GM12878 (cell line): ENCODE data around the gene KHDRBS2.

Experiments
- CTCF ChIP-seq, 3 experiments: IDR thresholded peaks in 2 of 3; conservative IDR thresholded peaks in 1 of 3; 2 replicates each; pipeline ENCODE4 v1.5.1; 2011; ENCODE audit warnings: low read depth in 3 of 3, low read length in 3 of 3, mild to moderate bottlenecking in 3 of 3, control low read depth in 2 of 3, moderate library complexity in 2 of 3, inconsistent platforms in 1 of 3, mixed read lengths in 1 of 3; ENCODE audit not compliant: control insufficient read depth in 2 of 3, insufficient read depth in 1 of 3; ENCODE audit errors: extremely low read depth in 1 of 3
- EGR1 ChIP-seq, 2 experiments: IDR thresholded peaks; 1 replicate in 1 of 2; 2 replicates in 1 of 2; pipeline ENCODE4 v1.6.1; 2011 to 2012; ENCODE audit warnings: low read depth in 2 of 2, low read length in 2 of 2, borderline replicate concordance in 1 of 2, mild to moderate bottlenecking in 1 of 2, moderate library complexity in 1 of 2
- EP300 ChIP-seq, 2 experiments: fragments of 150-350 bp in 1 of 2; IDR thresholded peaks; 2 replicates each; pipeline ENCODE4 v1.6.1; 2011 to 2012; ENCODE audit warnings: low read depth in 2 of 2, low read length in 2 of 2, borderline replicate concordance in 1 of 2, improper control_type of control experiment in 1 of 2, inconsistent platforms in 1 of 2; ENCODE audit not compliant: control insufficient read depth in 1 of 2
- ESRRA ChIP-seq: IDR thresholded peaks from 2 replicates; pipeline ENCODE4 v1.6.1; 2012; ENCODE audit warnings: mild to moderate bottlenecking, low read length, improper control_type of control experiment
- EZH2 ChIP-seq: IDR thresholded peaks from 2 replicates; pipeline ENCODE4 v1.6.1; 2012; ENCODE audit warnings: low read depth, mild to moderate bottlenecking, control low read depth, inconsistent platforms, low read length, borderline replicate concordance; ENCODE audit not compliant: control insufficient read depth
- HDAC2 ChIP-seq: fragments of 200-600 bp; sonication (generic); IDR thresholded peaks from 2 replicates; pipeline ENCODE4 v1.6.1; 2017
- HDAC6 ChIP-seq: fragments of 200-600 bp; sonication (generic); IDR thresholded peaks from one replicate; pipeline ENCODE4 v1.8.0; 2017; ENCODE audit warnings: antibody characterized with exemption; ENCODE audit not compliant: unreplicated experiment
- JUND ChIP-seq: IDR thresholded peaks from 2 replicates; pipeline ENCODE4 v1.6.1; 2012; ENCODE audit warnings: low read depth, mild to moderate bottlenecking, low read length, improper control_type of control experiment, moderate library complexity
- NFYB ChIP-seq: IDR thresholded peaks from 2 replicates; pipeline ENCODE4 v1.6.1; 2011; ENCODE audit warnings: low read depth, mild to moderate bottlenecking, low read length, improper control_type of control experiment, moderate library complexity; ENCODE audit not compliant: insufficient read depth
- POLR2A ChIP-seq: IDR thresholded peaks from 2 replicates; pipeline ENCODE4 v1.6.1; 2011; ENCODE audit warnings: low read depth, mild to moderate bottlenecking, low read length
- STAT1 ChIP-seq: fragments of 450-650 bp; conservative IDR thresholded peaks from 2 replicates; pipeline ENCODE4 v1.6.1; 2014; ENCODE audit warnings: antibody characterized with exemption, mild to moderate bottlenecking
- TCF12 ChIP-seq: IDR thresholded peaks from 2 replicates; pipeline ENCODE4 v1.6.1; 2011; ENCODE audit warnings: low read depth, mild to moderate bottlenecking, low read length
- YY1 ChIP-seq: IDR thresholded peaks from 2 replicates; pipeline ENCODE4 v1.6.1; 2011; ENCODE audit warnings: low read depth, mild to moderate bottlenecking, low read length
- TF ChIP-seq, protein P1 (sequence below): IDR thresholded peaks from 2 replicates; pipeline ENCODE4 v1.6.1; 2012; ENCODE audit warnings: mild to moderate bottlenecking, low read depth, low read length

DNA sequence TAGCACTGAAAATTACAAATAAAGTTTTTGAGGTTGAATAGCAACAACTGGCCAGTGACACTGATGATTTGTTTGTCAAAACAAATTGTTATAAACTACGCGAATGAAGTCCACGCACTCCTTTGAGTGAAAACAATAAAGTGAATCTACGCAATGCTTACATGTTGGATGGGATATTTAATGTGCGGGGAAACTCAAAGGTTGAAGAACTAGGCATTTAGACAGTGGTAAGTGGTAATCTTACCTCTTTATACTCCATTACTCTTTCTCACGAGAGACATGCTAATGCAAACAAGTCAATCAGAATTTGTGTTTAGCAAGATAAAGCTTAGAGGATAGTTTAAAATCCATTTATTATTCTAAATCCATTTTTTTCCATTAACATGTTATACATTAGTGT is 606.4 kb downstream of the KHDRBS2 start:
- TF ChIP-seq, protein P1, sequence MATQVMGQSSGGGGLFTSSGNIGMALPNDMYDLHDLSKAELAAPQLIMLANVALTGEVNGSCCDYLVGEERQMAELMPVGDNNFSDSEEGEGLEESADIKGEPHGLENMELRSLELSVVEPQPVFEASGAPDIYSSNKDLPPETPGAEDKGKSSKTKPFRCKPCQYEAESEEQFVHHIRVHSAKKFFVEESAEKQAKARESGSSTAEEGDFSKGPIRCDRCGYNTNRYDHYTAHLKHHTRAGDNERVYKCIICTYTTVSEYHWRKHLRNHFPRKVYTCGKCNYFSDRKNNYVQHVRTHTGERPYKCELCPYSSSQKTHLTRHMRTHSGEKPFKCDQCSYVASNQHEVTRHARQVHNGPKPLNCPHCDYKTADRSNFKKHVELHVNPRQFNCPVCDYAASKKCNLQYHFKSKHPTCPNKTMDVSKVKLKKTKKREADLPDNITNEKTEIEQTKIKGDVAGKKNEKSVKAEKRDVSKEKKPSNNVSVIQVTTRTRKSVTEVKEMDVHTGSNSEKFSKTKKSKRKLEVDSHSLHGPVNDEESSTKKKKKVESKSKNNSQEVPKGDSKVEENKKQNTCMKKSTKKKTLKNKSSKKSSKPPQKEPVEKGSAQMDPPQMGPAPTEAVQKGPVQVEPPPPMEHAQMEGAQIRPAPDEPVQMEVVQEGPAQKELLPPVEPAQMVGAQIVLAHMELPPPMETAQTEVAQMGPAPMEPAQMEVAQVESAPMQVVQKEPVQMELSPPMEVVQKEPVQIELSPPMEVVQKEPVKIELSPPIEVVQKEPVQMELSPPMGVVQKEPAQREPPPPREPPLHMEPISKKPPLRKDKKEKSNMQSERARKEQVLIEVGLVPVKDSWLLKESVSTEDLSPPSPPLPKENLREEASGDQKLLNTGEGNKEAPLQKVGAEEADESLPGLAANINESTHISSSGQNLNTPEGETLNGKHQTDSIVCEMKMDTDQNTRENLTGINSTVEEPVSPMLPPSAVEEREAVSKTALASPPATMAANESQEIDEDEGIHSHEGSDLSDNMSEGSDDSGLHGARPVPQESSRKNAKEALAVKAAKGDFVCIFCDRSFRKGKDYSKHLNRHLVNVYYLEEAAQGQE, result no peak
- TF ChIP-seq CTCF (IDR thresholded peaks at IDR 0.05 in 2 of 3, conservative IDR thresholded peaks at IDR 0.05 in 1 of 3; ENCODE audit: control insufficient read depth in 2 of 3, extremely low read depth in 1 of 3, insufficient read depth in 1 of 3, low read depth in 3 of 3, low read length in 3 of 3) (no peak), TCF12 (no peak), NFYB (no peak), EGR1 (IDR thresholded peaks at IDR 0.05; ENCODE audit: borderline replicate concordance in 1 of 2, low read depth in 2 of 2, low read length in 2 of 2) (no peak), POLR2A (no peak), JUND (no peak), HDAC2 (no peak), YY1 (no peak), ESRRA (no peak), STAT1 (no peak), HDAC6 (no peak), EP300 (IDR thresholded peaks at IDR 0.05; ENCODE audit: borderline replicate concordance in 1 of 2, control insufficient read depth in 1 of 2, low read depth in 2 of 2, low read length in 2 of 2) (no peak), EZH2 (no peak)
